Aorta (tissue), 5 donors: Measurements from ENCODE around the gene H2BK1. TPM values are rescaled to one million over a fixed set of nuclear protein-coding genes. Genes with fewer than 3 reads are reported as not detected.

Experiments used
- ATAC-seq: fragments of 200-7000 bp; cut with Tn5 transposase; one replicate; pipeline ENCODE4 v1.9.1; 2022; ENCODE audit warnings: moderate library complexity; ENCODE audit not compliant: low FRiP score
- DNase-seq, 2 donors: peaks; one replicate each; pipeline ENCODE4 v3.0.0-alpha.2; 2020
- H3K27ac ChIP-seq, 2 donors: one replicate each; pipeline ENCODE4 v1.5.1; 2013; ENCODE audit warnings: low read length in 2 of 2, mild to moderate bottlenecking in 2 of 2, moderate library complexity in 2 of 2, control low read depth in 1 of 2, inconsistent platforms in 1 of 2, low read depth in 1 of 2
- H3K27me3 ChIP-seq, 2 donors: one replicate each; pipeline ENCODE4 v1.6.1; 2013; ENCODE audit warnings: control low read depth in 1 of 2, low read length in 1 of 2, mild to moderate bottlenecking in 1 of 2, moderate library complexity in 1 of 2; ENCODE audit not compliant: insufficient read depth in 2 of 2, control insufficient read depth in 1 of 2
- H3K36me3 ChIP-seq, 2 donors: one replicate each; pipeline ENCODE4 v1.6.1; 2013; ENCODE audit warnings: control low read depth in 1 of 2, low read length in 1 of 2, mild to moderate bottlenecking in 1 of 2; ENCODE audit not compliant: insufficient read depth in 2 of 2, control insufficient read depth in 1 of 2
- H3K4me1 ChIP-seq, 2 donors: one replicate each; pipeline ENCODE4 v1.6.1; 2013; ENCODE audit warnings: low read length in 2 of 2, control low read depth in 1 of 2, mild to moderate bottlenecking in 1 of 2, moderate library complexity in 1 of 2; ENCODE audit not compliant: insufficient read depth in 2 of 2, control insufficient read depth in 1 of 2
- H3K4me3 ChIP-seq, 2 donors: one replicate each; pipeline ENCODE4 v1.5.1; 2013; ENCODE audit warnings: low read length in 2 of 2, control low read depth in 1 of 2, mild to moderate bottlenecking in 1 of 2
- H3K9me3 ChIP-seq: one replicate; pipeline ENCODE4 v1.6.1; 2013; ENCODE audit warnings: mild to moderate bottlenecking, low read length; ENCODE audit not compliant: control insufficient read depth
- WGBS, 2 donors: extraction: QIAGEN DNeasy Blood & Tissue Kit; methylation state at CpG; one replicate each; pipeline ENCODE4 v1.1.7; 2013; 5-methylcytosine and 5-hydroxymethylcytosine counted together
- intact Hi-C, 2 donors: fragments of 100-400 bp; cut with DNase I; formaldehyde crosslinking; loops; one replicate each; pipeline versions ENCODE4 v1.14.2 to v1.15.0; 2022
- long read RNA-seq, 2 donors: library from polyadenylated mRNA; unstranded; transcript quantifications; one replicate each; pipeline ENCODE4 v2.0.0, GENCODE V29; 2020 to 2021
- polyA plus RNA-seq, 2 donors: library from polyadenylated mRNA; stranded (reverse); fragments of 200-250 nt; gene quantifications; one replicate each; pipeline ENCODE4 v1.2.3, GENCODE V29; 2013
- total RNA-seq, 2 donors: library from RNA; stranded (reverse); fragmentation: NEBNext Ultra II Directional; extraction: Animal tissue kit (Norgen Biotek cat#: 25700); gene quantifications; one replicate each; pipeline ENCODE4 v1.2.1, GENCODE V29; 2021
- donor health status: healthy with polysubstance abuse.
- donor health status: Bipolar disorder and iron deficiency.
- donor health status: DM: no; HTN: no; CAD: no.
- donor health status: DM: no; HTN: no; CAD: no.
- donor health status: DM: yes; HTN: yes; CAD: no.

Gene H2BK1
- 1 to 10 TPM in 1 of 2 donors, not detected in 1; 2.2 TPM for total RNA-seq
- not detected for polyA plus RNA-seq
- long read RNA-seq, donor 1 = 0 reads
- long read RNA-seq, donor 2 = 0 reads

- Histone ChIP-seq H3K9me3 (no peaks in the 10 kb centered on the region), H3K4me3 (no peak within 1 kb of the TSS), H3K4me1 (no peaks in the 10 kb centered on the region), H3K27ac (no peak within 1 kb of the TSS), H3K27me3 (no peaks in the 10 kb centered on the region), H3K36me3 (peaks cover 0 to 10% of the 10 kb centered on the region in 2 donors)
- intact Hi-C loops = no loop called here
- ATAC-seq (no peak), DNase-seq (no peak)
- 83 to 85% methylated on average over 17 of the region's 17 CpGs for WGBS, 2 donors
Measured at GRCh38 chr7:151210087-151210854, at the start of gene H2BK1. Gene H2BK1 (minus strand): TSS chr7:151210488. CDS start chr7:151210318, 170 bp downstream.

- DNase-seq (no peak), ATAC-seq (no peak)
- no peaks in the 10 kb centered on the region for H3K36me3 ChIP-seq
- H3K9me3 ChIP-seq = no peaks in the 10 kb centered on the region
- no peak overlapping the region for H3K4me3 ChIP-seq
- H3K4me1 ChIP-seq = no peaks in the 10 kb centered on the region
- no peak overlapping the region for H3K27ac ChIP-seq
- 92 to 96% methylated on average over 7 of the region's 7 CpGs for WGBS, 2 donors
- no peaks in the 10 kb centered on the region for H3K27me3 ChIP-seq
- intact Hi-C loops = no loop called here
Measured at GRCh38 chr7:151257990-151258389, 47.7 kb upstream of the H2BK1 start.

- Histone ChIP-seq H3K27ac (no peak overlapping the region), H3K36me3 (no peaks in the 10 kb centered on the region), H3K27me3 (no peaks in the 10 kb centered on the region), H3K9me3 (no peaks in the 10 kb centered on the region), H3K4me3 (no peak overlapping the region), H3K4me1 (no peaks in the 10 kb centered on the region)
- ATAC-seq = no peak
- 66 to 71% methylated on average over 16 of the region's 16 CpGs for whole genome bisulfite sequencing, 2 donors
- intact Hi-C loops = no loop called here
- DNase-seq = no peak
Measured at GRCh38 chr7:151256410-151257045, 46.2 kb upstream of the H2BK1 start.

GRCh38 chr7:151255390-151255789 lies 45.1 kb upstream of the H2BK1 start:
- H3K4me3 ChIP-seq = no peak overlapping the region
- DNase-seq = no peak
- H3K4me1 ChIP-seq = no peaks in the 10 kb centered on the region
- intact Hi-C loops = no loop called here
- no peaks in the 10 kb centered on the region for H3K36me3 ChIP-seq
- no peaks in the 10 kb centered on the region for H3K27me3 ChIP-seq
- WGBS, 2 donors = 73 to 85% methylated on average over 7 of the region's 7 CpGs
- H3K27ac ChIP-seq = no peak overlapping the region
- ATAC-seq = no peak
- H3K9me3 ChIP-seq = no peaks in the 10 kb centered on the region

- intact Hi-C loops = no loop called here
- no peak overlapping the region for H3K27ac ChIP-seq
- WGBS, 2 donors = 81 to 83% methylated on average over 11 of the region's 11 CpGs
- H3K4me3 ChIP-seq = no peak overlapping the region
- ATAC-seq = no peak
- H3K4me1 ChIP-seq = no peaks in the 10 kb centered on the region
- no peaks in the 10 kb centered on the region for H3K27me3 ChIP-seq
- no peaks in the 10 kb centered on the region for H3K36me3 ChIP-seq
- H3K9me3 ChIP-seq = no peaks in the 10 kb centered on the region
- no peak for DNase-seq
Measured at GRCh38 chr7:151254851-151255250, 44.6 kb upstream of the H2BK1 start.

GRCh38 chr7:151254316-151254715 lies 44.0 kb upstream of the H2BK1 start:
- Histone ChIP-seq H3K27ac (no peak overlapping the region), H3K4me1 (no peaks in the 10 kb centered on the region), H3K4me3 (no peak overlapping the region), H3K9me3 (no peaks in the 10 kb centered on the region), H3K27me3 (no peaks in the 10 kb centered on the region), H3K36me3 (no peaks in the 10 kb centered on the region)
- ATAC-seq (no peak), DNase-seq (no peak)
- 15 to 17% methylated on average over 7 of the region's 7 CpGs for WGBS, 2 donors
- intact Hi-C loops = no loop called here

GRCh38 chr7:151252961-151253711 lies 42.8 kb upstream of the H2BK1 start:
- DNase-seq (no peak), ATAC-seq (peak; percentile 13)
- Histone ChIP-seq H3K27ac (peak overlapping the region in 1 of 2 donors; percentile 91), H3K27me3 (no peaks in the 10 kb centered on the region), H3K4me1 (no peaks in the 10 kb centered on the region), H3K36me3 (no peaks in the 10 kb centered on the region), H3K9me3 (no peaks in the 10 kb centered on the region), H3K4me3 (no peak overlapping the region)
- WGBS, 2 donors = 36 to 44% methylated on average over 16 to 17 of the region's 17 CpGs
- intact Hi-C loops = loop anchor here (2.0 kb wide), 2 partner anchors 24 to 46 kb away; no protein-coding TSS in a partner anchor

GRCh38 chr7:151252561-151252835 lies 42.2 kb upstream of the H2BK1 start:
- DNase-seq = no peak
- Histone ChIP-seq H3K4me1 (no peaks in the 10 kb centered on the region), H3K27me3 (no peaks in the 10 kb centered on the region), H3K36me3 (no peaks in the 10 kb centered on the region), H3K4me3 (peak overlapping the region; percentile 72 to 82), H3K27ac (peak overlapping the region; percentile 62 to 91), H3K9me3 (no peaks in the 10 kb centered on the region)
- intact Hi-C loops = loop anchor here (2.0 kb wide), 2 partner anchors 24 to 46 kb away; no protein-coding TSS in a partner anchor
- no peak for ATAC-seq
- WGBS, 2 donors = 5 to 6% methylated on average over 6 to 9 of the region's 9 CpGs
